MM.1S (cell line): ENCODE data around the gene TACR2.

ENCODE experiments used
- DNase-seq: peaks from one replicate; pipeline ENCODE4 v3.0.0-alpha.2; 2015
- H2AFZ ChIP-seq: fragments of 300-600 bp; sonication (generic); 2 replicates; pipeline ENCODE4 v1.6.0; 2016; ENCODE audit warnings: antibody characterized with exemption, low read length
- H3F3A ChIP-seq: fragments of 300-600 bp; sonication (generic); 2 replicates; pipeline ENCODE4 v1.6.1; 2016; ENCODE audit warnings: mild to moderate bottlenecking, antibody characterized with exemption, low read length, moderate library complexity, mixed read lengths; ENCODE audit not compliant: insufficient read depth
- H3K27ac ChIP-seq: fragments of 300-600 bp; sonication (generic); 2 replicates; pipeline ENCODE4 v1.5.1; 2016; ENCODE audit warnings: mild to moderate bottlenecking, low read length
- H3K27me3 ChIP-seq: fragments of 300-600 bp; sonication (generic); replicated peaks from 2 replicates; pipeline ENCODE4 v1.6.0; 2016; ENCODE audit warnings: low read length; ENCODE audit not compliant: insufficient read depth
- H3K36me3 ChIP-seq: fragments of 300-600 bp; sonication (generic); replicated peaks from 2 replicates; pipeline ENCODE4 v1.6.1; 2016; ENCODE audit warnings: mild to moderate bottlenecking, low read length, mixed read lengths; ENCODE audit not compliant: insufficient read depth
- H3K4me1 ChIP-seq: fragments of 300-600 bp; sonication (generic); 2 replicates; pipeline ENCODE4 v1.6.1; 2016; ENCODE audit warnings: low read length, mixed read lengths
- H3K4me2 ChIP-seq: fragments of 300-600 bp; sonication (generic); 2 replicates; pipeline ENCODE4 v1.6.0; 2016; ENCODE audit warnings: low read depth, low read length
- H3K4me3 ChIP-seq: fragments of 300-600 bp; sonication (generic); 2 replicates; pipeline ENCODE4 v1.5.1; 2016; ENCODE audit warnings: low read length, mixed read lengths
- H3K79me2 ChIP-seq: fragments of 300-600 bp; sonication (generic); 2 replicates; pipeline ENCODE4 v1.6.1; 2016; ENCODE audit warnings: mixed run types, low read length, mixed read lengths
- H3K9ac ChIP-seq: fragments of 300-600 bp; sonication (generic); 2 replicates; pipeline ENCODE4 v1.6.1; 2016; ENCODE audit warnings: low read length, mixed read lengths
- H3K9me2 ChIP-seq: fragments of 300-600 bp; sonication (generic); replicated peaks from 2 replicates; pipeline ENCODE4 v1.6.1; 2016; ENCODE audit warnings: mild to moderate bottlenecking, low read length, mixed read lengths; ENCODE audit not compliant: insufficient read depth
- H3K9me3 ChIP-seq: fragments of 300-600 bp; sonication (generic); replicated peaks from 2 replicates; pipeline ENCODE4 v1.6.1; 2016; ENCODE audit warnings: mild to moderate bottlenecking, low read length, mixed read lengths; ENCODE audit not compliant: insufficient read depth
- H4K20me1 ChIP-seq: fragments of 300-600 bp; sonication (generic); 2 replicates; pipeline ENCODE4 v1.6.1; 2016; ENCODE audit warnings: mild to moderate bottlenecking, low read length, moderate library complexity, mixed read lengths; ENCODE audit not compliant: insufficient read depth
- EZH2 ChIP-seq: fragments of 300-600 bp; sonication (generic); optimal IDR thresholded peaks from 2 replicates; pipeline ENCODE3; 2017; ENCODE audit warnings: low read depth, mild to moderate bottlenecking, antibody characterized with exemption, low read length, mixed read lengths
- EZH2phosphoT487 ChIP-seq: fragments of 300-600 bp; sonication (generic); IDR thresholded peaks from 2 replicates; pipeline ENCODE4 v1.6.1; 2018; ENCODE audit warnings: antibody characterized with exemption, low read length
- TF ChIP-seq, protein P1 (sequence below): fragments of 300-600 bp; sonication (generic); IDR thresholded peaks from 2 replicates; pipeline ENCODE4 v1.5.1; 2016; ENCODE audit warnings: antibody characterized with exemption, low read length, mixed read lengths

Gene TACR2

DNA sequence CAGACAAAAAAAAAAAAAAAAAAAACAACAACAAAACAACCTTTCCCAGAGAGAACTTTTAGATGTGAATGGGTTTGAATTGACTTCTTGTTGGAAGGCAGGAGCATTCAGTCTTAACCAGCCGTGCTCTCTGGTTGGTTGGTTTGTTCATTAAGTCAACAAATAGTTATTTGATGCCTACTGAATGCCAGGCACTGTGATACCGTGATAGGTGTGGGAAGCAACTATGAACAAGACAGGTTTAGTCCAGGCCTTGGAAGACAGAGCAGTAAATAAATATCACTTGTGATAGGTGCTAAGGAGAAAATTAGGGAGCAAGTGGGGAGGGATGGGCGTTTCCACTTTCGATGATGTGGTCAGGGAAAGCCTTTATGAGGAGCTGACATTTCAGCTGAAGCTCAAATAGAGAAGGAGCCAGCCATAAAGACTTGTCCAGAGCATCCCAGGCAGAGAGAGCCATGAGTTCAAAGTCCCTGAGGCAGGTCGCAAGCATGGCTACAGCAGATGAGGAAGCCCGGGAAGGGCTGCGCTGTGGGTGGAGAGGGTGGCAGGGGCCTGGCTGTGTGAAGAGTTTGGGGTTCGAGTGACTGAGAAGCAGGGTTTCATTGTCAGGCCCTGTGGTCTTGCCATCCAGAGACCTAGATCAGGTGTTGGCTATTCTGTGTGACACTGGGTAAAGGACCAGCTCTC is 42.5 kb upstream of the TACR2 start:
- Histone ChIP-seq H3K27ac (no peak overlapping the region), H3K9ac (no peak overlapping the region), H4K20me1 (no peaks in the 10 kb centered on the region), H3K4me2 (no peak overlapping the region), H3K36me3 (no peaks in the 10 kb centered on the region), H3F3A (no peaks in the 10 kb centered on the region), H3K4me1 (no peaks in the 10 kb centered on the region), H2AFZ (no peak overlapping the region), H3K4me3 (no peak overlapping the region), H3K27me3 (no peaks in the 10 kb centered on the region), H3K9me2 (no peaks in the 10 kb centered on the region), H3K9me3 (no peaks in the 10 kb centered on the region), H3K79me2 (no peaks in the 10 kb centered on the region)
- DNase-seq = no peak
- TF ChIP-seq EZH2 = no peak
- no peak for TF ChIP-seq EZH2phosphoT487
- TF ChIP-seq, protein P1, sequence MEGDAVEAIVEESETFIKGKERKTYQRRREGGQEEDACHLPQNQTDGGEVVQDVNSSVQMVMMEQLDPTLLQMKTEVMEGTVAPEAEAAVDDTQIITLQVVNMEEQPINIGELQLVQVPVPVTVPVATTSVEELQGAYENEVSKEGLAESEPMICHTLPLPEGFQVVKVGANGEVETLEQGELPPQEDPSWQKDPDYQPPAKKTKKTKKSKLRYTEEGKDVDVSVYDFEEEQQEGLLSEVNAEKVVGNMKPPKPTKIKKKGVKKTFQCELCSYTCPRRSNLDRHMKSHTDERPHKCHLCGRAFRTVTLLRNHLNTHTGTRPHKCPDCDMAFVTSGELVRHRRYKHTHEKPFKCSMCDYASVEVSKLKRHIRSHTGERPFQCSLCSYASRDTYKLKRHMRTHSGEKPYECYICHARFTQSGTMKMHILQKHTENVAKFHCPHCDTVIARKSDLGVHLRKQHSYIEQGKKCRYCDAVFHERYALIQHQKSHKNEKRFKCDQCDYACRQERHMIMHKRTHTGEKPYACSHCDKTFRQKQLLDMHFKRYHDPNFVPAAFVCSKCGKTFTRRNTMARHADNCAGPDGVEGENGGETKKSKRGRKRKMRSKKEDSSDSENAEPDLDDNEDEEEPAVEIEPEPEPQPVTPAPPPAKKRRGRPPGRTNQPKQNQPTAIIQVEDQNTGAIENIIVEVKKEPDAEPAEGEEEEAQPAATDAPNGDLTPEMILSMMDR = no peak

DNA sequence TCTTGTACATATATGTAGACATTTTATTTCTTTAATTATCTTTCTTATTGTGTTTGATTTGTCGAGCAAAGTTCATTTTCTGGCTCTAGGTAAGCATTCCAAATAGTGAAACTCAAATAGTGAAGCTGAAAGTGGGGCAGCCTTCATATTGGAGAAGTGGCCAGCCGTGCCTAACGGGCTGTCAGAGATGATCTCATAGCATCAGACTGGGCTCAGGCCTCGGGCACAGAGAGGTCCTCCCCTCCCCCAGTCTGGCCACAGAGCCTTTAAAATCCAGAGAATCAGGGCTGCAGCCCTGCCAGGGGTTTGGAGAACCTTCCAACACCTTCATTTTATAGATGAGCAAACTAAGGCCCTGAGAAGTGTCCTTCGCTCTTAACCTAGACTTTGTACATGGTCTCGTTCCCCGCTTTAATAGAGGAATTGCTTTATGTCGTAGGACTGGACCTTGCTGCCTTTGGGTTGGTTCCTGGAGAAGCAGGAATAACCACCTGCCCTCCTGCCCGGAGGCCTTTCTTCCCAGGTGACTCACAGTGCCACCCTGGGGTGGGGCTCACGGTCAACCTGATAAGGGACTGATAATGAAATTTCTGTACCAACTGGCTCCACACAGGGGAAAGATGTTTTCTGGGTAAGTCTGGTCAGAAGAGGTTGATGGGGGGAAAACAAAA is 41.8 kb upstream of the TACR2 start:
- Histone ChIP-seq H3K4me3 (no peak overlapping the region), H3K4me2 (no peak overlapping the region), H3K9ac (no peak overlapping the region), H2AFZ (no peak overlapping the region), H3K4me1 (no peaks in the 10 kb centered on the region), H4K20me1 (no peaks in the 10 kb centered on the region), H3F3A (no peaks in the 10 kb centered on the region), H3K79me2 (no peaks in the 10 kb centered on the region), H3K9me3 (no peaks in the 10 kb centered on the region), H3K9me2 (no peaks in the 10 kb centered on the region), H3K27me3 (no peaks in the 10 kb centered on the region; the same call in 1 of the 2 replicates), H3K27ac (no peak overlapping the region), H3K36me3 (no peaks in the 10 kb centered on the region)
- TF ChIP-seq, protein P1 = no peak
- TF ChIP-seq EZH2phosphoT487 (no peak), EZH2 (no peak)
- DNase-seq = no peak

DNA sequence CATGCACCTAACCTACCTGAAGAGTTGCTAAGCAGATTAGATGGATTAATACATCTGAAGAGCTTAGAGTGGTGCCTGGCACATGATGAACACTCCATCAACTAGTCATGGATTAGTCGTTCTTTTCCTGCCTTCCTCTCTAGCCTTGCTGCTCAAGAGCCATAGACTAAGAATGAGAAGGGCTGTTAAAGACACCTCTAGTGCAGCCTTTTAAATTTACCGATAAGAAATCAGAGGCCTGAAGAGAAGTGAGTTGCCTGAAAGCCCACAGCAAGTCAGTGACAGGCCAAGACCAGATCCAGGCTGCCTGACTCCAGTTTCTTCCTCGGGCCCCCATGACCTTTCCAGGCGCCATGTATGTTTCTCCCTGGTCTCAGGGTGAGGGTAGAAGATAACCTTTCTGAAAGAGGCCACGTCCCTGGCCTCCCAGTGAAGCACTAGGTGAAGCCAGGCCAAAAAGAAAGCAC is 41.1 kb upstream of the TACR2 start:
- Histone ChIP-seq H3K36me3 (no peaks in the 10 kb centered on the region), H3F3A (no peaks in the 10 kb centered on the region), H3K27me3 (no peaks in the 10 kb centered on the region; the same call in 1 of the 2 replicates), H3K9ac (no peak overlapping the region), H3K4me3 (no peak overlapping the region), H4K20me1 (no peaks in the 10 kb centered on the region), H3K9me3 (no peaks in the 10 kb centered on the region), H3K9me2 (no peaks in the 10 kb centered on the region), H3K4me2 (no peak overlapping the region), H3K27ac (no peak overlapping the region), H3K79me2 (no peaks in the 10 kb centered on the region), H2AFZ (no peak overlapping the region), H3K4me1 (no peaks in the 10 kb centered on the region)
- DNase-seq = no peak
- TF ChIP-seq, protein P1 = no peak
- TF ChIP-seq EZH2phosphoT487 = no peak
- no peak for TF ChIP-seq EZH2
